ENCODE results near the gene LIMS2.

GRCh38 chr2:127620866-127621265 is 54.5 kb downstream of the LIMS2 start:
- TF ChIP-seq, protein P1, sequence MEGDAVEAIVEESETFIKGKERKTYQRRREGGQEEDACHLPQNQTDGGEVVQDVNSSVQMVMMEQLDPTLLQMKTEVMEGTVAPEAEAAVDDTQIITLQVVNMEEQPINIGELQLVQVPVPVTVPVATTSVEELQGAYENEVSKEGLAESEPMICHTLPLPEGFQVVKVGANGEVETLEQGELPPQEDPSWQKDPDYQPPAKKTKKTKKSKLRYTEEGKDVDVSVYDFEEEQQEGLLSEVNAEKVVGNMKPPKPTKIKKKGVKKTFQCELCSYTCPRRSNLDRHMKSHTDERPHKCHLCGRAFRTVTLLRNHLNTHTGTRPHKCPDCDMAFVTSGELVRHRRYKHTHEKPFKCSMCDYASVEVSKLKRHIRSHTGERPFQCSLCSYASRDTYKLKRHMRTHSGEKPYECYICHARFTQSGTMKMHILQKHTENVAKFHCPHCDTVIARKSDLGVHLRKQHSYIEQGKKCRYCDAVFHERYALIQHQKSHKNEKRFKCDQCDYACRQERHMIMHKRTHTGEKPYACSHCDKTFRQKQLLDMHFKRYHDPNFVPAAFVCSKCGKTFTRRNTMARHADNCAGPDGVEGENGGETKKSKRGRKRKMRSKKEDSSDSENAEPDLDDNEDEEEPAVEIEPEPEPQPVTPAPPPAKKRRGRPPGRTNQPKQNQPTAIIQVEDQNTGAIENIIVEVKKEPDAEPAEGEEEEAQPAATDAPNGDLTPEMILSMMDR (IDR thresholded peaks at IDR 0.05) = no peak
- TF ChIP-seq POLR2A (IDR thresholded peaks at IDR 0.05) = no peak

Measured in body of pancreas (tissue), 4 donors.